Measurements from ENCODE around the gene PPP6R2.

- TF ChIP-seq CTCF (IDR thresholded peaks at IDR 0.05), result no peak
- TF ChIP-seq POLR2AphosphoS5 (IDR thresholded peaks at IDR 0.05), result no peak
Observed at GRCh38 chr22:50461979-50462540, 118.9 kb downstream of the PPP6R2 start.
